Lung (tissue), 12 donors: Measurements from ENCODE around the gene FMN1. TPM values are rescaled to one million over a fixed set of nuclear protein-coding genes. Genes with fewer than 3 reads are reported as not detected.

Experiments used
- ATAC-seq: fragments of 200-7000 bp; cut with Tn5 transposase; one replicate; pipeline ENCODE4 v1.9.1; 2020; ENCODE audit warnings: moderate number of reproducible peaks; ENCODE audit not compliant: insufficient read depth, low FRiP score
- DNase-seq, 3 donors: peaks; one replicate each; pipeline ENCODE4 v3.0.0-alpha.2; 2013 to 2017
- H3K27ac ChIP-seq, 2 donors: one replicate each; pipeline ENCODE4 v1.5.1; 2013; ENCODE audit warnings: mild to moderate bottlenecking in 2 of 2, moderate library complexity in 2 of 2, control low read depth in 1 of 2, inconsistent platforms in 1 of 2, low read depth in 1 of 2, low read length in 1 of 2
- H3K27me3 ChIP-seq, 3 donors: one replicate each; pipeline ENCODE4 v1.5.1; 2013; ENCODE audit warnings: low read length in 2 of 3; ENCODE audit not compliant: control insufficient read depth in 3 of 3, insufficient read depth in 3 of 3
- H3K36me3 ChIP-seq, 4 donors: one replicate each; pipeline ENCODE4 v1.5.1; 2013; ENCODE audit warnings: low read length in 4 of 4, mild to moderate bottlenecking in 1 of 4, moderate library complexity in 1 of 4; ENCODE audit not compliant: control insufficient read depth in 4 of 4, insufficient read depth in 4 of 4
- H3K4me1 ChIP-seq, 5 donors: one replicate each; pipeline ENCODE4 v1.5.1; 2013; ENCODE audit warnings: low read length in 5 of 5, mild to moderate bottlenecking in 2 of 5, moderate library complexity in 1 of 5; ENCODE audit not compliant: control insufficient read depth in 5 of 5, insufficient read depth in 5 of 5
- H3K4me3 ChIP-seq: one replicate; pipeline ENCODE4 v1.5.1; 2013; ENCODE audit warnings: mild to moderate bottlenecking, control low read depth, moderate library complexity
- H3K9ac ChIP-seq, 2 donors: one replicate each; pipeline ENCODE4 v1.5.1; 2013; ENCODE audit warnings: low read length in 2 of 2, control low read depth in 1 of 2; ENCODE audit not compliant: insufficient read depth in 1 of 2
- H3K9me3 ChIP-seq, 4 donors: one replicate each; pipeline ENCODE4 v1.5.1; 2013; ENCODE audit warnings: low read length in 3 of 4, mild to moderate bottlenecking in 1 of 4, moderate library complexity in 1 of 4; ENCODE audit not compliant: control insufficient read depth in 4 of 4, insufficient read depth in 3 of 4
- CTCF ChIP-seq: IDR thresholded peaks from 2 replicates; pipeline ENCODE4 v1.5.1; 2012; ENCODE audit warnings: mild to moderate bottlenecking; ENCODE audit errors: control extremely low read depth, extremely low read depth
- WGBS, 2 donors: extraction: QIAGEN DNeasy Blood & Tissue Kit; methylation state at CpG; one replicate each; pipeline ENCODE4 v1.1.7; 2013; 5-methylcytosine and 5-hydroxymethylcytosine counted together
- polyA plus RNA-seq, 2 donors: library from polyadenylated mRNA; stranded (reverse); fragments of 200-250 nt; gene quantifications; one replicate each; pipeline ENCODE4 v1.2.1, GENCODE V29; 2013
- total RNA-seq, 2 donors: library from RNA; depleted of rRNA in 1 of 2; stranded (reverse); fragments of >200 nt in 1 of 2; gene quantifications; one replicate each; pipeline ENCODE4 v1.2.1, GENCODE V29; 2014 to 2021
- donor health status: control.
- donor health status: control.
- donor health status: Bipolar disorder and iron deficiency.
- donor health status: healthy.
- donor health status: DM: yes; HTN: yes; CAD: no.

Gene FMN1
- total and polyA plus RNA-seq, 4 donors, result 4.6 to 45.2 (median 15.7) TPM

- Histone ChIP-seq H3K27ac (no peak overlapping the region), H3K9ac (no peak overlapping the region), H3K36me3 (no peaks in the 10 kb centered on the region), H3K9me3 (peaks cover 0 to 9% (median 0%) of the 10 kb centered on the region in 4 donors), H3K4me1 (peaks cover 0 to 14% (median 9%) of the 10 kb centered on the region in 5 donors), H3K27me3 (peaks cover 31 to 95% (median 79%) of the 10 kb centered on the region in 3 donors), H3K4me3 (no peak overlapping the region)
- ATAC-seq (no peak), DNase-seq (peak in 1 of 3 donors; percentile 13)
- 1 to 3% methylated on average over 59 to 60 of the region's 60 CpGs for WGBS, 2 donors
- TF ChIP-seq CTCF, result no peak
Observed at GRCh38 chr15:32718227-32718820, 476.2 kb downstream of the FMN1 start.

- Histone ChIP-seq H3K36me3 (no peaks in the 10 kb centered on the region), H3K9ac (no peak within 1 kb of the TSS), H3K4me1 (peaks cover 0 to 14% (median 9%) of the 10 kb centered on the region in 5 donors), H3K9me3 (peaks cover 0 to 9% (median 0%) of the 10 kb centered on the region in 4 donors), H3K27ac (no peak within 1 kb of the TSS), H3K4me3 (no peak within 1 kb of the TSS), H3K27me3 (peaks cover 31 to 93% (median 75%) of the 10 kb centered on the region in 3 donors)
- TF ChIP-seq CTCF, result no peak
- WGBS, 2 donors, result 2% methylated on average over 88 to 99 of the region's 99 CpGs
- ATAC-seq (no peak), DNase-seq (peak in 1 of 3 donors; percentile 35)
Observed at GRCh38 chr15:32717426-32718226, 476.9 kb downstream of the FMN1 start, which contains the start of gene GREM1. Gene GREM1, plus strand, starts transcription at chr15:32718004. Its CDS starts 12,687 bp downstream, at chr15:32730691.

- H3K27ac ChIP-seq, result no peak overlapping the region
- H3K36me3 ChIP-seq, result no peaks in the 10 kb centered on the region
- H3K27me3 ChIP-seq, result peaks cover 31 to 94% (median 74%) of the 10 kb centered on the region in 3 donors
- DNase-seq (no peak), ATAC-seq (no peak)
- no peak overlapping the region for H3K4me3 ChIP-seq
- no peak overlapping the region for H3K9ac ChIP-seq
- H3K9me3 ChIP-seq, result peaks cover 0 to 9% (median 0%) of the 10 kb centered on the region in 4 donors
- 3 to 9% methylated on average over 21 of the region's 21 CpGs for whole genome bisulfite sequencing, 2 donors
- TF ChIP-seq CTCF, result no peak
- peaks cover 0 to 14% (median 9%) of the 10 kb centered on the region in 5 donors for H3K4me1 ChIP-seq
Observed at GRCh38 chr15:32716915-32717425, 477.5 kb downstream of the FMN1 start.
